HG03442 (cell line): ENCODE measurements around the gene CD300LG.

Source experiments
- ATAC-seq: cut with Tn5 transposase; IDR thresholded peaks from one replicate; pipeline ENCODE4 v1.9.1; 2021; ENCODE audit warnings: mild to moderate bottlenecking, moderate library complexity; ENCODE audit not compliant: unreplicated experiment

The CD300LG gene

GRCh38 chr17:43905400-43905984, 58.5 kb downstream of the CD300LG start:
- ATAC-seq: no peak

GRCh38 chr17:43905985-43906852, 59.2 kb downstream of the CD300LG start:
- no peak for ATAC-seq

- ATAC-seq: no peak
Observed at GRCh38 chr17:43906951-43907424, 60.0 kb downstream of the CD300LG start.

- no peak for ATAC-seq
Observed at GRCh38 chr17:43907425-43907981, 60.5 kb downstream of the CD300LG start, which contains the start of gene MPP2. MPP2 (minus strand) TSS chr17:43907536; CDS start chr17:43904460, 3,076 bp downstream.

GRCh38 chr17:43907998-43908721, 61.2 kb downstream of the CD300LG start:
- ATAC-seq: no peak

- ATAC-seq: no peak
Observed at GRCh38 chr17:43909537-43910231, 62.7 kb downstream of the CD300LG start.

GRCh38 chr17:43911904-43912303, 64.9 kb downstream of the CD300LG start:
- ATAC-seq: no peak

GRCh38 chr17:43912635-43913304, 65.8 kb downstream of the CD300LG start:
- no peak for ATAC-seq
